Stimulated activated CD4-positive, alpha-beta T cell treated with anti-CD3 and anti-CD28 coated beads, TNF-alpha, amount 100 ng/mL, for 4 hours (primary cell): Measurements from ENCODE around the gene ANKRD60.

Experiments
- DNase-seq, 3 experiments: peaks; one replicate each; pipeline ENCODE4 v3.0.0-alpha.2; 2020; ENCODE audit warnings: low read depth in 3 of 3

The ANKRD60 gene

DNA sequence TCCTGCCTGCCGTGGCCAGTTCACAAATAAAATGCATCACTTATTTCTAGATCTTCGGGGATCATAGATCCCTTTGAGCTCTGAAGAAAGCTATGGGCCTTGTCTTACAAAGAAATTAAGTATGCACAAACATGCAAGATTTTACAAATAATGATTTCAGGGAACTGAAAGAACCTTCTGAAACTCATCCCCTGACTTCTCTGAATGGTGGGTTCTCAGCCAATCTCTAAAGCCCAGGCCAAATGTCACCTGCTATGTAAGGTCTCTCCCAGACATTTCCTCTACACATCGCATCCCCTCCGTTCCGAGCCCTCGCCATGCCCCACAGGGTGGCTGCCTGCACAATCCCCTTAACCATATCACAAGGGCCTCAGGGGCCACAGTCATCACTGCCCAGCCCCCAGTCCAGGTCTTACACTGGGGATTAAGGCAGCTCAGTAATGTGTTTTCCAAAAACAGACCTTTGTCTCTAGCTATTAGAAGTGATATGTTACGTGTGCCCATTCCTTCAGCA, 16.1 kb upstream of the ANKRD60 start:
- DNase-seq = no peak

DNA sequence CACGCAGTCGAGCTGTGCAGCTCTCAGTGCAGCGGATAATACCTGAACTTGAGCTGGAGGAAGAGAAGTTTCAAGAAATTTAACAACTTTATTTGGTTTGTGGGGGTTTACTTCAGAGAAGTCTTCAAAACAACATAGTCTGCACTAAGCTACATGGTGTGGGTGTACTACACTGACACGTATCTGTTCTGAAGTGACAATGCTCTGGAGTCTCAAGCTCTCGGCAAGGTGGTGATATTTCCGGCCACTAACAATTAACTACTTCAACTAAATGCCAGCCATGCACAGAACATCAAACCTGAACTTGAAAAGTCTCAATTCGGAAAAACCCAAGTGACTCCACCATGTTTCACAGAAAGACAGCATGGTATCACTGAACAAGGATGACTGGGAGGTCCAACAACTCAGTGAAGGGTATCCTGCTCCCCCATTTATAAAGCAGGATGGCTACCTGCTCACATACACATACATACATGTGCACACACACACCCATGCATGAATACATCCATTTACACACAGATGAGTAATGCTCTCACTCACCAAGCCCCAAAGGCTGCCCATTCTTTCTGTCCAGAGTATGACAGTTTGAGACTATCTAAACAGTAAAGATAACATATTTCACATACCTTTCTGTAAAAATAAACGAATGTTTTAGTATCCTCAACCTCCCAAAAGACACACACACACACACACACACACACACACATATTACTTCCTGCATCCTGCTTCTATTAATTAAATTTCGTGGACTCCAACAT, 15.4 kb upstream of the ANKRD60 start:
- no peak for DNase-seq

DNA sequence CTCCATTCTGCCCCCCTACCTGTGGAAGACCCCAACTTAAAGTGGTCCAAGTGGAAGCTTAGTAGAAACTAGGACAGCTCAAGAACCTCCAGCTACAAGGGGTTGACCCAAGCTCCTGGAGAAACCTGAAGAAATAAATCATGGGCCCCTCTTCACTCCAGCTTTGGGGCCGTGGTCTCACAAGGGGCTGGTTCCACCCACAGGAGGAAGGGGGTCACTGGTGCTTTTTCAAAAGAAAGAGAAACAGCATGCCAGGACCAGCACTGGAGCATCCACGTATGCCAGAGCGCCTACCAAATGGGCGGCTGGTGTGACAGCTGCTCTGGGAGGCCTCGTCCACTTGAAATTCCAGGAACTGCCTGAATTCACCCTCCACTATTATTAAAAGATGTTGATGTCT, 14.4 kb upstream of the ANKRD60 start:
- no peak for DNase-seq

DNA sequence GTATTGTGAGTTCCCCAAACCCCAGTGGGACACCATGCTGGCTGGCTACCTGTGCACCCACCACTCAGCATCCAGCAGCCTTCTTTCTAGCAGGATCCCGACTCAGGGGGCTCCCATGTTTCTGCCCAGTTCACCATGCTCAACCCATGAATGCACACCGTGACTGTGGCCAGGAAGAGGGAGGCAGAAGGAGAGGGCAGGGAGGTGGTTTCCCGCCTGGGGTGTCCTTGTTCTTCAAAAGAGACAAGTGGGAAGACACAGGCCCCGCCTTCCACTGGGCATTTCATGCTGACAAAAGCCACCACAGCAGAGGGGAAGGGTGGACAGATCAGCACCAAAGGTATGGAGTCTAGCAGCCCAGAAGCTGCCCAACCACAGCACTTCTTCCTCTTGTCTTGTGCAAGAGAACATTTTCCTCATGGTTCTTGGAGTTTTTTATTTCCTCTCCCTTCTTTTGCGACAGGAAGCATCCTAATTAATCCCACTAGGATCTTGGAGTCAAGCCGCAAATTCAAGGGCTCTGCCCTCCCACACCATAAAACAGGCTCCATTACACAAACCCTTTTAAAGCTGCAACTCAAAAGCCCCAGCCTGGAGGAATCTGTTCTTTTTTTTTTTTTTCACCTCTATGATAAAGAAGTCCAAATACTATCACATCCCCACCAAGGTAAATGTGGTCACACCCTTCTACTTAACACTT, 13.5 kb upstream of the ANKRD60 start:
- DNase-seq = no peak

GRCh38 chr20:58240471-58240870, 12.0 kb upstream of the ANKRD60 start:
- DNase-seq = no peak

DNA sequence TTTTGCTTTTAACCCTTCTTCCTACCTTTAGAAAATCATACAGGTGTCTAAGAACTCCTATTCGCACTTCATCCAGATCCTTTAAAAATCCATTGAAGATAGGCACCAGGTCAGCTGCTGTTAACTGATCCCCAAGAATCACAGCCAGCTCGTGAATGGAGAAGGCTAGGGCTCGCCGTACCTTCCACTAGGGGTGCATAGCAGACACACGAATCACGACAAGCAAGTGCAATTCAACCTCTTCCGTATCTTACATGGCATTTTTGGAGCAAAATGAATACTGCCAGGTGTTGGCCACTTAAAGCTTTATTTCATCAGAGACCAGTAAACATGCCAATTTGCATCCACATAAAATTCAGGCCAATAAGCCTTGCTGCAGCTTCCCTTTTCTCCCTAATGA, 10.8 kb upstream of the ANKRD60 start:
- DNase-seq = no peak

DNA sequence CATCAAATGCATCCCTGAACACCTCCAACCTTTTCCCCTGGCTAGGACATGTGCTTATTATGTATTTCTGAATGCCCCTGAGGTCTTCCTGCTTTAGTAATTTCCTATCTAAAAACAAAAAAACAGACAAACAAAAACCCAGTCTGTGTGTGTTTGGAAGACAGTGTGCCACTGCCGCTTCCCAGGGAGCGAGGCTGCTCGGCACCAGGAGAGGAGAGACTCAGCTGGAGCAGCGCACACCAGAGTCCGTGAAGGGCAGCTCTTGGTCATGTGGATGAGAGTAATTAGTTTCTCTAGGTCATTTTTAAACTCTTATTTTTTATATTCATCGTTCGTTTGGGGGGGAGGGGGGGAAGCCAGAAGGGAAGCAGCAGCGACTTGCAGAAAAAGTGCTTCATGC, 10.0 kb upstream of the ANKRD60 start:
- DNase-seq = no peak

DNA sequence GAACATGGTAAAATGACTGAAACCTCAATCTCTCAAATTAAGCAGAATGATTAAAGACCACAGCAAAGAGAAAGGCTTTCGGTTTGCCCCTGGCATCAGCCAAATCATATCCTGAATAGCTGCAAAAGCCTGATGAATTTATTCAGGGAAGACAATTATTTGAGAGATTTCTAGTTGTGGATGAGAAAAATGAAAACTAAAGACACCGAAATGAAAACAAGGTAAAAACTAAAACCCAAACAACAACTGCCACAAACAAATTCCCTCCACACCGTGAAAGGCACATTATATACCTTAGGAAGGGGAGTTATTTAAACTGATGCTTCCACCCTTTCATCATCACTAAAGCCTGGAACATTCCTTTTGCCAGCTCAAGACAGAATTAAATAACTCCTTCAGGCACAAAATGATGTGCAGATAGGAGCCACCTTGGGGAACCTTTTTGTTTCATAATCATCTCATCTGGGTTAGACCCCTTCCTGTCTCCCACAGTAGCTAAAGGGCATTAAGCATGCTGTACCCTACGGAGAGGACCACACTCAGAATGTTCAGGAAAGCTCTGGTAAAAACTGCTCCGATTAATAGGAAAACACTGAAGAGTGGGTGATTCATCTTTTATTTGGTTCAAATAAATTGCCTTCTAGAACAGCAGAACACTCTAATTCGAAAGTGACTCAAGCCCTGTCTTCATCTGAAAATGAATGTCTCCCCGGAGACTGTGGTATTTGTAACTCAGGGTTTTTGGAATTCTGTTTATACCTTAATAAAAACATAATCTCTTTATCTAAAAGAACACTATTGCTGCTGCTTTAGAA, 9.1 kb upstream of the ANKRD60 start:
- no peak for DNase-seq

- DNase-seq = peak; percentile 75 to 81 (median 77)
Observed at GRCh38 chr20:58236612-58237317, 8.3 kb upstream of the ANKRD60 start.

GRCh38 chr20:58235010-58235409, 6.6 kb upstream of the ANKRD60 start:
- no peak for DNase-seq

DNA sequence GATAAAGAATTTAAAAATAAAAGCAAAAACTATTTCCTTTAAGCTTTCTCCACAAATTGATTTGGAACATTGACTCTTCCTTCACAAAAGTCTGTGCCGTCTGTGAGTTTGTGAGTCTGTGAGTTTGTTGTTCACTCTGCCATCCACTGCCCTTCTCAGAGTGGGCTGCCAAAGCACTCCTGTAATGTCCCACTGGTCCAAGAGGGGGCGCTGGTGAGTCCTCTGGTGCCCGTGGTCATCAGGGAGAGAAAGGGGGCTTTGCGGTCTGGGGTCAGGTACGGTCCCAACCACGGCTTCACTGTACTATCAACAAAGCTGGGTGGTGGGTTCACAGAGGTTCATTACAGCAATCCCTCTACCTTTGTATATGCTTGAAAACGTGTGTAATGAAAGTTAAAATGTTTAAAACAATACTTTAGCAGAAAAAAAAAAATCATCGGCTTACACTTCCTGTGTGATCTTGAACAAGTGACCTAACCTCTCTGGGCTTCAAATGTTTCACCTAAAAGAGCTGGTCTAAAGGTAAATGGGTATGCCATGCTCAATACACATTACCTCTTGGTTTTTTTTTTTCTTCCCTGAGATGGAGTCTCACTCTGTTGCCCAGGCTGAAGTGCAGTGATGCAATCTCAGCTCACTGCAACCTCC, 5.6 kb upstream of the ANKRD60 start:
- peak in 2 of 3 experiments; percentile 12 to 20 for DNase-seq

DNA sequence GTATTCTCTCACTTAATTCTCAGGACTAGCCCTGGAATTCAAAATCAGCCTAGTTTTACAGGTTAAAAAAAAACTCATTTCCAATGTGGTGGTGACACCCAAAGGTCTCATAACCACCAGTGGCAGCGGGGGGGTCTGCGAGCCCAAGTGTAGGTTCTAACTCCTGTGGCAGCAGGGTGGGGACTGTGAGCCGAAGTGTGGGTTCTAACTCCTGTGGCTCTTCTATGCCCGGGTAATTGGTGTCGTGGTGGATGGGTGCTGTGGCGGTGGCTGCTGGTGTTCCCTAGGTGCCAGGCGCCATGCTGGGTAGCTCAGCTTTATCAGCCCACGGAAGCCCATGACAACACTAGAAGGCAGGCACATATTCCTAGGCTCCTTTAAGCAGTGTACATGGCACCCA, 4.9 kb upstream of the ANKRD60 start:
- DNase-seq = no peak

DNA sequence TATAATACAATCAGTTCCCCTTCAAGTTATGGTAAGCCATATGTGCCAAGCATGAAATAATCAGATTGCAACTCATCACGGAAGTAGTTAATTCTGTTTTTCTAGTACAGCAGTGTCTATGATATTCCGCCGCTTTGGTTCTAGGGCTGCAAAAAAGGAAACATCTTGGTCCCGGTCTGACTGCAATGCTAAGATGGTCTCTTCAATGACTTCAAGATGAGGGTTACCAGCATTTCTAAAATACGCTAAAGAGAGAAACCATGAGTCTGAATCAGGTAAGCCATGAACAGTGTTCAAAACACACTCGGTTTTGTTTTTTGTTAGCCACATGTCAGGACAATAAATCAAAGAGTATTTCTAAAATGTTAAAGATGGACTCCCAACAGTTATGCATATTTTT, 3.2 kb upstream of the ANKRD60 start:
- DNase-seq = no peak

DNA sequence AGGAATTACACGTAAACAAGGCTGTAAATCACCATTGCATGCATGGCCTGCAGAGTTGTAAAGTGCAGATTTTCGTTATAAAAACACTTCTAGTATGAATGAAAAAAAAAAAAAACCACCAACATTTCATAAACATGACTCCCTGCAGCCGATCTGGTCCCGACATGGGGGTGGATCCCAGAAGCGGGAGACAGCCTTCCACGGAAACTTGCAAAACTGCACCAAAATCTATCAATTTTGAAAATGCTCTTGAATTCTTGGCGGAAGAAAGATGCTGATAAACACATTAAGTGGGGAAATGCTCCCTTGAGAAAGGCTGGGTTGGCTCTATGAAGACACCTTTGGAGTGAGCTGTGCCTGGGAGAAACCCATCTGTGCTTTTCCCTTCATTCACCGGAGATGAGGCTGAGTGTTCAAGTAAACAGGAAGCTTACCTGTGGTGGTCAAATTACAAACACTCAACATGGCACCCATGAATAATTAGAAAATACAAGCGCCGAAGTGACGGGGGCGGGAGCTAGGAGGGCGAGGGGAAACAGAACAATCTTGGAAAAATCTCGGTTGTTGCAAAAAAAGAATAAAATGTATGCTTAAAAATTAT, 845 bp upstream of the ANKRD60 start:
- no peak for DNase-seq

DNA sequence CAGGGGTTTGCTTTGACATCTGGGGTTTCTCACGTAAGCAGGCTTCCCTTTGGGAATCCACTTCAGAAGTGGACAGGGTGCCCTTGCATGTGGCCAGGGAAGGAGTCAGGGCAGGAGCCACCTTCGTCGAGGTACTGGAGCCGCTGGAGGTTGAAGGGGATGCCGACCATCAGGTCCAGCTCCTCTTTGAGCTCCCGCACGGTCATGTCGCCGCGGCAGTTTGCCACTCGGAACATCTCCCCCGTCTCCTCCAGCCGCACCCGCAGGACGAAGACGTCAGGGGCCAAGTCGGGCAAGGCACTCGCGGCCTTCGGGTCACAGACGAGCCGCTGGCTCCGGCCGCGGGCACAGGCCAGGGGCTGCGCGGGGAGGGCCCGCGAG, 360 bp downstream of the ANKRD60 start:
- DNase-seq = no peak

DNA sequence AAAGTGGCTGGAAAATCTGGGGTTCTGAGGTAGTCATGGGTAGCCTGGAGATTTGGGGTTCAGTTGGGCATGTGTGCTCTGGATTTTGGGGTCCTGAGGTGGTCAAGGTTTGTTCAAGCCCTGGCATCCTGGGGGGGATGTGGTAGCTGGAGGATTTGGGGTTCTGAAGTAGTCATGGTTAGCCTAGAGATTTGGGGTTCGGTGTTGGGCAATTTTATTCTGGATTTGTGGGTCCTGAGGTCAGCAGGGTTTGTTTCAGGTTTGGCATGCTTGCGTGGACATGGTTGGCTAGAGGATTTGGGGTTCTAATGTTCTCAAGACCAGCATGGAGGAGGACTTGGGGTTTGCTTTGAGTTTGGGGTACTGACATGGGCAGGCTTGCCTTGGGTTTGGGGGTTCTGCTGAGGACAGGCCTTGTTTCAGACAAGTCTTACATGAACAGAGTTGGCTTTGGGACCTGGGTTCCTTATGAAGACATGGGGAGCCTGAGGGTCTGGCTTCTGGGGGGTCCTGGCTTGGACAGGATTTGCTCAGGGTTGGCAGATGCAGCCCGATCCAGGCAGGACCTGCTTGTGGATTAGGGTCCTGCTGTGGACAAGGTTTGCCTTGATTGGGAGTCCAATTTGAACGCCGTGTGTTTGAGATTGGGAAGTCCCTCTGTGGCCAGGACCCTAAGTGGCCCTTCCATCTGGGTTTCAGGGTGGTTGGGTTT, 906 bp downstream of the ANKRD60 start:
- DNase-seq = no peak

- no peak for DNase-seq
Observed at GRCh38 chr20:58225452-58226200, 2.8 kb downstream of the ANKRD60 start.

- DNase-seq = no peak
Observed at GRCh38 chr20:58224974-58225373, 3.5 kb downstream of the ANKRD60 start.

GRCh38 chr20:58224097-58224496, 4.4 kb downstream of the ANKRD60 start:
- no peak for DNase-seq
